HG02763 (cell line): ENCODE results near the gene IQCE.

Source experiments
- ATAC-seq: cut with Tn5 transposase; IDR thresholded peaks from one replicate; pipeline ENCODE4 v1.9.1; 2021; ENCODE audit warnings: mild to moderate bottlenecking, moderate library complexity; ENCODE audit not compliant: unreplicated experiment

Gene IQCE

DNA sequence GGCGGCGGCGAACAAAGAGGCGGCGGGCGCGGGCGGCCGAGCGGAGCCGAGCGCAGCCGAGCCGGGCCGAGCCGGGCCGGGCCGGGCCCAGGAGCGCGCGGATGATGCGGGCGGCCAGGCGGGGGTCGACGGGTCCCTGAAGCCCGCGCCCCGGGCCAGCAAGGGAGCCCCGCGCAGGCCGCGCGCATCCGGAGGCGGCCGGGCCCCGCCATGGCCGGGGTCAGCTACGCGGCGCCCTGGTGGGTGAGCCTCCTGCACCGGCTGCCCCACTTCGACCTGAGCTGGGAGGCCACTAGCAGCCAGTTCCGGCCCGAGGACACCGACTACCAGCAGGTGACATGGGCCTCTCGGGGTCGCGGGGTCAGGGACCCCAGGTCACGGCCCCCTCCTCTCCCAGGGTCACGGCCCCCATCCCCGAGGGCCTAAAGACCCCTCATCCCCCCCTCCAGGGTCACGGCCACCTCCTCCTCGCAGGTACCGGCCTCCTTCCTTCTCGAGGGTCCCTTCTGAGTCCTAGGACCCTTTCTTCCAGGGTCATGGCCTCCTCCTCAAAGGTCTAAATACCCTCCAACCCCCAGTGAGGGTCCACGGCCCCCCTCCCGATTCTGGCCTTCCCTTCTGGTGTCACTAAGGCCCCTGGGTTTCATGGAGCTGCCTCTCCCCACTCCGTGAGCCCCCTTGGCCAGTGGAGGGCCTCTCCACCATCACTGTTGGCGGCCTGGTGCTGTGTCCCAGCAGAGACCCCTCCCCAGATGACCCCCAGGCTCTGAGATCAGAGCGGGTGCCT is 73.4 kb downstream of the IQCE start, which contains the start of gene TTYH3:
TTYH3 (plus strand) TSS at position 41 of the 787 bp plus-strand sequence; CDS start at position 211, 170 bp downstream.
- peak; percentile 34 for ATAC-seq

- ATAC-seq, result no peak
Observed at GRCh38 chr7:2632733-2633537, 74.2 kb downstream of the IQCE start.

DNA sequence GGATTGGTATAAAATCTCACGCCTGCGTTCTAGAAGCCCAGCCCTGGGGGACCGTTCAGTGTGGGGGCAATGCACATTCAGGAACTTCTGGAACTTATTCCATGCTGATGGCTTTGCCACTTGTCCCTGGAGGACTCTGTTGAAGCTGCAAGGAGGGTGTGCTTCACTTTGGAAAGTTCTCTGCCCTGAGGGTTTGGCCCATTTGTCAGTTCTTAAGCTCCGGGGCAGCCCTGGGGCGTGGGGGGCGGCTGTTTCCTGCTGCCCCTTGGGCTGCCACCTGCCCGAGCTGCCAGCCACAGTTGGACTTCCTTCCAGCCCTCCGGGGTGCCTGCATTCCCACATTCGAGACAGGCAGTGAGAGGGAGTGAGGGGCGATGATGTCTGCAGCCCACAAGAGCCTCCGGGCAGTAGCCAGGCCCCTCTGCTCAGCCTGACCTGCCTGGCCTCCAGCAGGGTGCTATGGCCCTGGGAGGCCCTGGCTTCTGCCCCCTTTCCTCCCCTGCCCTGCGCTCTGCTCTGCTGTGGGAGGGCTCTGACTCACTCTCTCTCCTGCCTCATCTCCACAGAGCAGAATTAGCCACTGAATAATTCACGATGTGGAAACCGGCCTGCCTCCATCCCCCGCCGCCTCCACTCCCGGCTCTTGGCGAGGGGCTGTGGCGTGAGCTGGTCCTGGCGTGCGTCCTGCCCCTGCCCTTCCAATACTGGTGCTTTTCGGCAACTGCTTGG is 74.9 kb downstream of the IQCE start:
- ATAC-seq, result no peak

GRCh38 chr7:2634267-2635145 is 75.7 kb downstream of the IQCE start:
- ATAC-seq, result no peak

- ATAC-seq, result no peak
Observed at GRCh38 chr7:2635148-2635668, 76.4 kb downstream of the IQCE start.

DNA sequence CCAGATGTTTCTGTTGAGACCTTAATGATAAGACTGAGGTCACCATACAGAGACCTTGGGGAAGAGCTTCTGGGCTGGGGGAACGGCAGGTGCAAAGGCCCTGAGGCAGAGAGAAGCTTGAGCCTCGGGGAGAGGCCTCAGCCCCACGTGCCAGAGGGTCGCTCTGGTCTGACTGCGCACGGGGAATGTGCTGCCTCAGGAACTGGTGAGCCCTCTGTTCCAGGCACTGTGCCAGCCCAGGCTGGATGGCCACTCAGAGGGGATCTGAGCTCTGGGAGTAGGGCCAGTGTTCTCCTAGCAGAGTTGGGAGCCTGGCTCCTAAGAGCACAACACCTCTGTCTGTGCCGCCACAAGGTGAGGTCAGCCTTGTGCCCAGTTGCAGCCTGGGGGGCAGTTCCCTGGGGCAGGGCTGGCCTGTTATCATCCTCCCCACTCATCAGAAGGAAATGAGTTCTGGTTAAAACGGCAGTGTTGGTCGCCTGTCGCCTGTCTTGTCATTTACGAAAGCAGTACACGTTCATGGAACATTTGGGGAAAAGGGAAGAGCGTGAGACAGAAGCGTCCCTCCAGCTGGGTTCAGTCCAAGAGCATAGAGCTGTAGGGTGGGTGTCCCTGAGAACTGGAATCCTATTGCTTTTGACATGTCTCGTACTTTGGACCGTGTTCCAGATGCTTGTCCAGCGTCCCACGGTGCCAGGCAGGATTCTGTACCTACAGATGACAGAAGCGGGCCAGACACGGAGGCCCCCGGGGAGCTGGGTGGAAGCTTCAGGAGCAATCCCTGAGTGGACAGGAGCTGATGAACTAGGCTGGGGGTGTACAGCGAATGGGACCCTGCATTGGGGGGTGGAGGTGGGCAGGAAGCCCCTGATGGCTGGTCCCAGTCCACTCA is 77.3 kb downstream of the IQCE start:
- no peak for ATAC-seq

DNA sequence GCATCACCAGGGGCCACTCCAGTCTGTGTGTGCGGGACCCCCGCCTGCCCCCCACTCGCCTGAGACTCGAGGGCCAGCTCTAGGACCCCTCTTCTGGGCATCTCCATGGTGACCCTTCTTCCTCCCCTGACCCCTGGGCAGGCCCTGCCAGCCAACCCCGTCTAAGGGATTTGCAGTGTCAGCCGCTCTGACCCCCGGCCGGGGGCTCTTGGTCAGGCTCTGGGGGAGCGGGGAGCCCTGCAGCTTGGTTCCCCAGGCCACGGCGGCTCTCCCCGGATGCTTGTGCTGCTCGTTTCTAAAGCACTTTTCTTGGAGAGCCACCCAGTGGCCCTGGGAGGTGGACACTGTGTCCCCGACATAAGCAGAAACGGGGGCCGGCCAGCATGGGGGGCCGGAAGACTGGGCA is 78.3 kb downstream of the IQCE start:
- ATAC-seq, result no peak

DNA sequence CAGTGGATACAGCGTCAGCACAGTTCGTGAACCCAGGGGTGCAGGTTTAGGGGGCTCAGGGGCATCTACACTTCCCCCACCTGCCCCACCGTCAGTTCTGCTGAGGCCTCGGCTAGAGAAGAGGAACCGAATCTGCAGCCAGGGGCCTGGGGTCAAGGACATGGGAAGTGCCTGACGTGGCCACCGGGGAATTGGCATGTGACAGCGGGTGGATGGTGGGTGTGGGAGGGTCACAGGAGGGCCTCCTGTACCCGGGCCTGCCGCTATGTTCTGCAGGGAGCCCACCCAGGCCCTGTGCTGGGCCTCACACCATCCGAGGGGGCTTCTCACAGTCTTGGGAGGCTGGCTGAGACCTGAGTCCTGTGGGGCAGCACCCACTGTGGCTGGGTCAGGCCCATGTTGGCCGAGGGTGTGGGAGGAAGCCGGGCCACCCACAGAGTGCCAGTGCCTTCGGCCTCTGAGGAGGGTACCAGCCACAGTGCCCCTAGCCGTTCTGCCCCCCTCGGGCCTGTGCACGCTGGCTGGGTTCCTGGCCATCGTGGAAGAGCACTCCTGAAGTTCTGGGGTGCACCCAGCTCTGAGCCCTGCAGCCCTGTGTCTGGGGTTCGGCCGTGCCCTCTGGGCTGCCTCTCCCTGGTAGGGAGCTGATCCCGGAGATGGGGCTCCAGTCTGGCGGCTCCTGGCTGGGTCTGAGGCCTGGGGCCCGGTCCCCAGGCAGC is 78.9 kb downstream of the IQCE start:
- ATAC-seq, result no peak

- ATAC-seq, result no peak
Observed at GRCh38 chr7:2638224-2638991, 79.6 kb downstream of the IQCE start.

DNA sequence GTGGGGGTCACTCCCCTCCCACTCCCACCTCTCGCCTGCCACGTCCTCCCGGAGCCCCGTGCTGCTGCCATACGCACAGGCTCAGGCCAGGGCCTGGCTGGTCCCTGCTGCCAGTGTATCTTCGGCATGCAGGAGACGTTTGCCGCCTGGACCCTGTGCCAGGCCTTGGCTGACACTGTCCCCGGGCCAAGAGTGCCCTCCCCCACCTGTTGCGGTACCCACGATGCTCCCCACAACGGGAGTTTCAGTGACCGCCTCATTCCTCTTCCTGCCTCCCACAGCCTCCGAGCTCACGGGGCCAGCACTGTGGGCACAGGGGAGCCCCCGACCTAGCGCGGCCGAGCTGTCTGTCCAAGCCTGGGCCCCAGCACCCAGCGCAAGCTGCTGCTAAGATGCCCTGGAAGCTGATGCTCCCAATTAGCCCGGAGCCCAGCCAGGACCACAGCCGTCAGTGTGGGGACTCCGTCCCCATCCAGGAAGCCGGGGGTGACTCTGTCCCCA is 80.5 kb downstream of the IQCE start:
- no peak for ATAC-seq

GRCh38 chr7:2639695-2640481 is 81.1 kb downstream of the IQCE start:
- ATAC-seq, result no peak

GRCh38 chr7:2640482-2640830 is 81.7 kb downstream of the IQCE start:
- no peak for ATAC-seq

DNA sequence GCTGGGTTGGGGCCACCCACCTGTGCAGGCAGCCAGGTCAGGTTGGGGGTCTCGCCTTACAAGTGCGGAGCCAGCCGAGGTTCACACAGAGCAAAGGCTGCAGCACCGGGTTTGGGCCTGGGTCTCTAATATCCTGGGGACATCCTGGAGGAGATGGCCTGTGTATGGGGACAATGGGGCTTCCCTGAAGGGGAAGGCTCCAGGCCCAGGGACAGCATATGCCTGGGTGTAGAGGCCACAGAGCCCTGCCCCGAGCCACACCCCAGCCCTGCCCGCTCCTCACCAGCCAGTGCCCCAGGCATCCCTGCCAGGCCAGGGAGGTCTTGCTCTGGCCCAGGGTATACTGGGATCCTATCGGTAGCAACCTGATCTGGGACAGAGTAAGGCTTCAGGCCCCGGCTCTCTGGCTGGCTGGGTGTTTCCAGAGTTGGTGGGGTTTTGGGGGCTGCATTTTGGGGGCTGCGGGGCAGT is 82.1 kb downstream of the IQCE start:
- ATAC-seq, result no peak

GRCh38 chr7:2641406-2642393 is 82.9 kb downstream of the IQCE start:
- no peak for ATAC-seq

DNA sequence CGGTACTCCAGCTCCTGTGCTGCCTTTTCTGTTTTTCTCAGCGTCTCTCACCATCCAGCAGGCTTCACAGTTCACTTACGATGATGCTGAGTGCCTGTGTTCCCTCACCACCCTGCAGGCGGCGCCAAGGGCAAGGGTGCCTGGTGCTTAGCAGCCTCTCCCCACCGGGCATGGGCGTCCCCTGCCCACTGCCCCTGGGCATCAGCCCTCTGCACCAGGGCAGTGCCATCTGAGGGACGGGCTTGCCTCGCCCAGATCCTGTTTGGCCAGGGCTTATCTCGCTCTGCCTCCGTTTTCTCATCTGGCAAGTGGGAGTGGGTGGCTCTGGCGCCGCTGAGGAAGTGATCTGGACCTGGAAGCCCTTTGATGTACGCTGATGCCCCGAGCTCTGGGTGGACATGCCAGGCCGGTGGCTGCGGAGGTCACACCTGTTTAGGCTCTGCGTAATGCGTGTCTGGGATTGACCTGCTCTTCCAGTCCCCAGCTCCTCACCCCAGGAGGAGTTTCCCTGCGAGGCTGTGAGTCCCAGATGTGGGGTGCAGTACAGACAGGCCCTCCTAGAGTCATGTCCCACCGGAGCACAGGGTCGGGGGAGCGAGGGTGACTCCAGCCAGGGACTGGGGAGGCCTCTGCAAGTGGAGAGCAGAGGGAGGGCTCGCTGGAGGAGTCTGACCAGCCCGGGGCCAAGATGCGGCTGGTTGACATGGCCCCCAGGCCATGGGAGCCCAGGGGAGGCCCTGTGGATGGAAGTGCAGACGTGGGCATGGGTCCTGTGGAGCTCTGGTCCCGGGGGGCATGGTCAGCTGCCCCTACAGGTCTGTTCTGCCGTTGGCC is 84.8 kb downstream of the IQCE start:
- no peak for ATAC-seq
